Measurements from ENCODE around the gene KCNJ9.
"Not testable (repeated sequence)": the region's sequence is repeated elsewhere in the genome, so short reads cannot be mapped to it uniquely, and the experiment has no call there.

DNA sequence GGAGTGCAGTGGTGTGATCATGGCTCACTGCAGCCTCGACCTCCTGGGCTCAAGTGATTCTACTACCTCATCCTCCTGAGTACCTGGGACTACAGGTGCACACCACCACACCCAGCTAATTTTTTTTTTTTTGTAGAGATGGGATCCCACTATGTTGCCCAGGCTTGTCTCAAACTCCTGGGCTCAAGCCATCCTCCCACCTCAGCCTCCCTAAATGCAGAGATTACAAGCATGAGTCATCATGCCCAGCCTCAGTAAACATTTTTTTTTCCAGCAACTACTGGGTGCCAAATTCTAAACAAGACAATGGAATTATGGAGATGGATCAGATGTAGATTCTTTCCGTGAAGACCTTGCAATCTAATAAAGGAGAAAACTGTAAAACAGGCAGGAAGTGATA is 31.2 kb upstream of the KCNJ9 start:
- TF ChIP-seq POLR2A (IDR thresholded peaks at IDR 0.05; ENCODE audit: low read length); GATA1 (IDR thresholded peaks at IDR 0.05; ENCODE audit: low read depth, low read length): not testable (repeated sequence)
